HepG2 (cell line): ENCODE results near the gene NUP153. TPM values are rescaled to one million over a fixed set of nuclear protein-coding genes. Genes with fewer than 3 reads are reported as not detected.

Experiments
- ARID4A ChIP-seq: sonication (generic); formaldehyde crosslinking; IDR thresholded peaks from 2 replicates; pipeline ENCODE4 v1.5.0; 2020; ENCODE audit warnings: mild to moderate bottlenecking, missing genetic modification reagents, borderline replicate concordance
- HNF4A ChIP-seq: sonication (generic); formaldehyde crosslinking; IDR thresholded peaks from 2 replicates; pipeline ENCODE4 v1.4.0; 2020; ENCODE audit warnings: missing genetic modification reagents
- LCORL ChIP-seq, 2 experiments: fragments of 450-650 bp in 1 of 2; sonication (generic) in 1 of 2; formaldehyde crosslinking in 1 of 2; IDR thresholded peaks; 2 replicates each; pipeline versions ENCODE4 v1.5.0 to v1.6.1; 2017 to 2020; ENCODE audit warnings: antibody characterized with exemption in 1 of 2, missing genetic modification reagents in 1 of 2
- MLLT10 ChIP-seq: sonication (generic); formaldehyde crosslinking; IDR thresholded peaks from 2 replicates; pipeline ENCODE4 v1.4.0; 2020; ENCODE audit warnings: missing genetic modification reagents
- POLR2AphosphoS2 ChIP-seq: IDR thresholded peaks from 2 replicates; pipeline ENCODE4 v1.6.1; 2011; ENCODE audit warnings: low read depth, low read length, improper control_type of control experiment
- RFXAP ChIP-seq: sonication (generic); formaldehyde crosslinking; IDR thresholded peaks from 2 replicates; pipeline ENCODE4 v1.4.0; 2020; ENCODE audit warnings: missing genetic modification reagents, borderline replicate concordance
- SETDB1 ChIP-seq: sonication (generic); formaldehyde crosslinking; IDR thresholded peaks from 2 replicates; pipeline ENCODE4 v1.5.1; 2020; ENCODE audit warnings: missing genetic modification reagents, mild to moderate bottlenecking, borderline replicate concordance
- SMARCE1 ChIP-seq: fragments of 450-650 bp; IDR thresholded peaks from 2 replicates; pipeline ENCODE4 v1.6.1; 2017; ENCODE audit warnings: borderline replicate concordance
- TSC22D2 ChIP-seq: sonication (generic); formaldehyde crosslinking; IDR thresholded peaks from 2 replicates; pipeline ENCODE4 v1.5.1; 2020; ENCODE audit warnings: missing genetic modification reagents, mild to moderate bottlenecking, borderline replicate concordance
- YEATS2 ChIP-seq: sonication (generic); formaldehyde crosslinking; IDR thresholded peaks from 2 replicates; pipeline ENCODE4 v1.4.0; 2020; ENCODE audit warnings: missing genetic modification reagents, borderline replicate concordance
- ZBED4 ChIP-seq: sonication (generic); formaldehyde crosslinking; IDR thresholded peaks from 2 replicates; pipeline ENCODE4 v1.4.0; 2020; ENCODE audit warnings: missing genetic modification reagents, borderline replicate concordance
- ZNF160 ChIP-seq: sonication (generic); formaldehyde crosslinking; IDR thresholded peaks from 2 replicates; pipeline ENCODE4 v1.8.0; 2022; ENCODE audit warnings: mild to moderate bottlenecking, inconsistent platforms, missing genetic modification reagents
- ZNF512B ChIP-seq: sonication (generic); formaldehyde crosslinking; IDR thresholded peaks from 2 replicates; pipeline ENCODE4 v1.5.1; 2020; ENCODE audit warnings: missing genetic modification reagents, mild to moderate bottlenecking, borderline replicate concordance
- ZNF589 ChIP-seq: sonication (generic); formaldehyde crosslinking; conservative IDR thresholded peaks from 2 replicates; pipeline ENCODE4 v1.8.0; 2022; ENCODE audit warnings: mild to moderate bottlenecking, moderate library complexity, missing genetic modification reagents
- ZNF770 ChIP-seq: sonication (generic); formaldehyde crosslinking; IDR thresholded peaks from 2 replicates; pipeline ENCODE4 v1.5.0; 2020; ENCODE audit warnings: mild to moderate bottlenecking, missing genetic modification reagents
- polyA plus RNA-seq, 8 experiments: library from polyadenylated mRNA; depleted of rRNA in 3 of 8; stranded (reverse) in 7 of 8; unstranded in 1 of 8; fragments of >200 nt; fragmentation: Illumina TruSeq in 4 of 8; extraction: Trizol in 4 of 8; gene quantifications; 2 replicates each; pipeline versions ENCODE4 v1.2.1 to v1.2.3, GENCODE V29; 2011 to 2016; ENCODE audit warnings: low read depth in 4 of 8, missing spikeins in 1 of 8, mixed read lengths in 1 of 8; ENCODE audit not compliant: insufficient read depth in 1 of 8
- total RNA-seq, 5 experiments: library from RNA; depleted of rRNA; stranded (reverse); fragments of >200 nt; fragmentation: Illumina TruSeq; extraction: Trizol; gene quantifications; 2 replicates each; pipeline ENCODE4 v1.2.3, GENCODE V29; 2016; ENCODE audit warnings: low read depth in 1 of 5

NUP153 gene
- total and polyA plus RNA-seq, 2 of the 13 experiments (the other 11 are each of a cell fraction or from before 2014, with no cell fraction given) = 29.8 to 55.2 TPM

GRCh38 chr6:17599877-17600526 is 106.7 kb downstream of the NUP153 start, which contains the start of gene FAM8A1 (continued):
- TF ChIP-seq ARID4A (CRISPR knock-in tag) = peak; percentile 87
- no peak for TF ChIP-seq POLR2AphosphoS2
- TF ChIP-seq ZNF589 (CRISPR knock-in tag) = peak; percentile 87
- peak; percentile 1; the same call in 1 of the 2 replicates for TF ChIP-seq HNF4A (CRISPR knock-in tag)
- TF ChIP-seq MLLT10 (CRISPR knock-in tag) = no peak
- TF ChIP-seq YEATS2 = peak; percentile 81; the same call in 1 of the 2 replicates
- no peak for TF ChIP-seq ZNF160
- TF ChIP-seq SETDB1 = no peak
- no peak for TF ChIP-seq ZNF512B (CRISPR knock-in tag)
- TF ChIP-seq ZNF770 = no peak; the same call in 1 of the 2 replicates
- peak; percentile 13; the same call in 1 of the 2 replicates for TF ChIP-seq RFXAP
- no peak for TF ChIP-seq LCORL (IDR thresholded peaks at IDR 0.05)
- TF ChIP-seq LCORL (CRISPR knock-in tag; IDR thresholded peaks at IDR 0.05) = peak; percentile 29; the same call in 1 of the 2 replicates
- peak; percentile 54; the same call in 1 of the 2 replicates for TF ChIP-seq TSC22D2 (CRISPR knock-in tag)
- TF ChIP-seq SMARCE1 = no peak
- peak; percentile 62 for TF ChIP-seq ZBED4 (CRISPR knock-in tag)
